ENCODE results near the gene KMT2C.

Gene KMT2C

DNA sequence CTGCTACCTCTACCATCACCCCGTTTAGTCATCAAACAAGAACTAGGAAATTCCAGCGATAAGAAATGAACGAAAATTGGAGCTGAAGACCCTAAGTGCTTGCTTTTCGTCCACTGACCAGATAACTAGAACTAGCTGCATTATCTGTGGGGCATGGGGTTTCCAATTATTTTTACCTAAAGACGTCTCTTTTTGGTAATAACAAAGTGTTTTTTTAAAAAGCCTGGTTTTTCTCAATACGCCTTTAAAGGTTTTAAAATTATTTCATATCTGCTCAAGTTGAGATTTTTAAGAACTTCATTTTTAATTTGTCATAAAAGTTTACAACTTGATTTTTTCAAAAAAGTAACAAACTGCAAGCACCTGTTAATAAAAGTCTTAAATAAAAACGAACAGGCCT lies 306.1 kb downstream of the KMT2C start:
- H3K4me3 ChIP-seq (ENCODE audit: insufficient read depth in 1 of 2, low read depth in 1 of 2, low read length in 2 of 2): no peak overlapping the region
- no peak overlapping the region for H3K4ac ChIP-seq (ENCODE audit: low read depth in 1 of 2, low read length in 2 of 2)
- no peak overlapping the region for H2AK5ac ChIP-seq (ENCODE audit: low read length, severe bottlenecking)
- H4K91ac ChIP-seq (ENCODE audit: low read length): no peak overlapping the region
- no peak overlapping the region for H3K9ac ChIP-seq (ENCODE audit: low read length)
- H2BK12ac ChIP-seq (ENCODE audit: low read length in 2 of 2): no peak overlapping the region
- peaks cover 62 to 96% of the 10 kb centered on the region in 2 experiments for H3K36me3 ChIP-seq (ENCODE audit: control insufficient read depth in 1 of 2, insufficient read depth in 2 of 2, low read depth in 1 of 2, low read length in 2 of 2)
- H3K79me1 ChIP-seq (replicated peaks; ENCODE audit: low read length, poor library complexity, severe bottlenecking): peaks cover 27% of the 10 kb centered on the region
- peaks cover 10% of the 10 kb centered on the region for H3K9me3 ChIP-seq (ENCODE audit: control insufficient read depth, low read length)
- H3K18ac ChIP-seq (ENCODE audit: low read depth in 1 of 2, low read length in 2 of 2): no peak overlapping the region
- no peak overlapping the region for H2BK5ac ChIP-seq (ENCODE audit: low read depth, low read length, poor library complexity, severe bottlenecking)
- no peak overlapping the region for H2BK15ac ChIP-seq (ENCODE audit: low read depth, poor library complexity, severe bottlenecking)
- no peak overlapping the region for H3K4me2 ChIP-seq (ENCODE audit: low read length, poor library complexity, severe bottlenecking)
- no peak for DNase-seq
- H3K23ac ChIP-seq (ENCODE audit: low read length in 2 of 2): no peak overlapping the region
- no peak overlapping the region for H2BK120ac ChIP-seq (ENCODE audit: low read depth, low read length)
- H3K27me3 ChIP-seq (ENCODE audit: control insufficient read depth in 1 of 2, insufficient read depth in 1 of 2, low read length in 2 of 2): no peaks in the 10 kb centered on the region
- no peak overlapping the region for H3K27ac ChIP-seq (ENCODE audit: low read length, poor library complexity, severe bottlenecking)
- no peak overlapping the region for H4K8ac ChIP-seq (ENCODE audit: low read length)
- no peak overlapping the region for H2AFZ ChIP-seq (ENCODE audit: low read depth, low read length)
- 97% methylated on average over 5 of the region's 7 CpGs for WGBS
- H3K4me1 ChIP-seq (ENCODE audit: control insufficient read depth, insufficient read depth, low read depth, low read length): peaks cover 2% of the 10 kb centered on the region
- H3K14ac ChIP-seq (ENCODE audit: low read length in 2 of 2): no peak overlapping the region

DNA sequence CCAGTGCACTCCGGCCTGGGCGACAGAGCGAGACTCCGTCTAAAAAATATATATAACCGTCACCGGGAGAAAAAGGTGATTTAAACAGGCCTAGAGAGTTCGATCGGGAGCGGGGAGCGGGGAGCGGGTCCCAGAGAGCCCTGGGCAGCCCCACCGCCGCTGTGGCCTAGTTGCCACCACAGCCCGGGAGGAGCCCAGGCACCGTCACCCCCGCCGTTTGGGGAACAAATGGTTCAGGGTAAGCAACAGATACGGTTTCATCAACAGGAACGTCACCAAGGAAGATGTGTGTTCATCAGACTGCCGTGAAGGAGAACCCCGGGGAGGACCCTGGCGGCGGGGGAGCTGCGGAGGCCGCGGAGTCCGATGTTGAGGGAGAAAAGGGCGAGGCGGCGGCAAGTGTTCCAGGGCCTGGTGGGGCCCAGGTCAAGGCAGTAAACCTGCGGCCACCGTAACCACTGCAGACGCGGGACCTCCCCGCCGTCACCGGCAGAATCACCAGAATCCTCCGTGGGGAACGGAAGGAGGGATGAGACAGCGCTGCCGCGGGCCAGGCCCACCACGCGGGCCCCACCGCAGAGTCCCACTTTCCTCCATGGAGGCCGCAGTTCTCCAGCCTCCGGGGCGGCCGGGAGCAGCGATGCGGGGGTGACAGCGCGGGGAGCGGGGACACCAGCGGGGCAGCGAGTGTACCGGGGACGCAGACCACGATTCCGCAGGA lies 306.9 kb downstream of the KMT2C start:
- DNase-seq: no peak
- WGBS: 98% methylated on average over 55 of the region's 60 CpGs
- no peak overlapping the region for H3K9ac ChIP-seq (ENCODE audit: low read length)

DNA sequence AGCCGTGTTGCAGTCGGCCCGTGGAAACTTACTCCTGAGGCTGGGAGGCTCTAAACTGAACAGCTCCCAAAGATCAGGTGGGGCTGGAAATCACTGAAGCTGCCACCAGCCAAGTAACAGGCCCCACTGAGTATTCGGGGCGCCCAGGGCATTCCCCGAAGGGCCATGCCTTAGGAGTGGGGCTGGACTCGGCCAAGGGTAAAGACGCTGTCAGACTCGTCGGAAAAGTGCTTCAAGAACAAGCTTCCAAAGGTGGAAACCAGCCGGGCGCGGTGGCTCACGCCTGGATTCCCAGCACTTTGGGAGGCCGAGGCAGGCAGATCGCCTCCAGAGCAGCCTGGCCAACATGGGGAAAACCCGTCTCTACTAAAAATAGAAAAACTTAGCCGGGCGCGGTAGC lies 307.6 kb downstream of the KMT2C start:
- no peak overlapping the region for H3K4ac ChIP-seq (ENCODE audit: low read depth in 1 of 2, low read length in 2 of 2)
- H2AFZ ChIP-seq (ENCODE audit: low read depth, low read length): no peak overlapping the region
- H3K79me1 ChIP-seq (replicated peaks; ENCODE audit: low read length, poor library complexity, severe bottlenecking): peaks cover 30% of the 10 kb centered on the region
- no peak overlapping the region for H2BK120ac ChIP-seq (ENCODE audit: low read depth, low read length)
- WGBS: over 99% methylated on average over 20 of the region's 20 CpGs
- H3K9me3 ChIP-seq (ENCODE audit: control insufficient read depth, low read length): peaks cover 21% of the 10 kb centered on the region
- no peak overlapping the region for H3K14ac ChIP-seq (ENCODE audit: low read length in 2 of 2)
- H2BK5ac ChIP-seq (ENCODE audit: low read depth, low read length, poor library complexity, severe bottlenecking): no peak overlapping the region
- H2AK5ac ChIP-seq (ENCODE audit: low read length, severe bottlenecking): no peak overlapping the region
- H4K8ac ChIP-seq (ENCODE audit: low read length): no peak overlapping the region
- no peak overlapping the region for H3K4me3 ChIP-seq (ENCODE audit: insufficient read depth in 1 of 2, low read depth in 1 of 2, low read length in 2 of 2)
- H3K9ac ChIP-seq (ENCODE audit: low read length): no peak overlapping the region
- no peak overlapping the region for H3K18ac ChIP-seq (ENCODE audit: low read depth in 1 of 2, low read length in 2 of 2)
- no peak overlapping the region for H3K4me2 ChIP-seq (ENCODE audit: low read length, poor library complexity, severe bottlenecking)
- no peak overlapping the region for H2BK15ac ChIP-seq (ENCODE audit: low read depth, poor library complexity, severe bottlenecking)
- H2BK12ac ChIP-seq (ENCODE audit: low read length in 2 of 2): no peak overlapping the region
- no peak overlapping the region for H4K91ac ChIP-seq (ENCODE audit: low read length)
- no peak for DNase-seq
- peaks cover 2% of the 10 kb centered on the region for H3K4me1 ChIP-seq (ENCODE audit: control insufficient read depth, insufficient read depth, low read depth, low read length)
- H3K23ac ChIP-seq (ENCODE audit: low read length in 2 of 2): no peak overlapping the region
- no peaks in the 10 kb centered on the region for H3K27me3 ChIP-seq (ENCODE audit: control insufficient read depth in 1 of 2, insufficient read depth in 1 of 2, low read length in 2 of 2)
- H3K36me3 ChIP-seq (ENCODE audit: control insufficient read depth in 1 of 2, insufficient read depth in 2 of 2, low read depth in 1 of 2, low read length in 2 of 2): peaks cover 56 to 98% of the 10 kb centered on the region in 2 experiments
- no peak overlapping the region for H3K27ac ChIP-seq (ENCODE audit: low read length, poor library complexity, severe bottlenecking)

More for the DNA sequence above, 306.9 kb downstream of the KMT2C start:
- H3K23ac ChIP-seq (ENCODE audit: low read length in 2 of 2): no peak overlapping the region
- H3K9me3 ChIP-seq (ENCODE audit: control insufficient read depth, low read length): peaks cover 18% of the 10 kb centered on the region
- H3K79me1 ChIP-seq (replicated peaks; ENCODE audit: low read length, poor library complexity, severe bottlenecking): peaks cover 27% of the 10 kb centered on the region
- no peak overlapping the region for H2AK5ac ChIP-seq (ENCODE audit: low read length, severe bottlenecking)
- peaks cover 2% of the 10 kb centered on the region for H3K4me1 ChIP-seq (ENCODE audit: control insufficient read depth, insufficient read depth, low read depth, low read length)
- no peak overlapping the region for H2BK120ac ChIP-seq (ENCODE audit: low read depth, low read length)
- no peak overlapping the region for H3K27ac ChIP-seq (ENCODE audit: low read length, poor library complexity, severe bottlenecking)
- H3K18ac ChIP-seq (ENCODE audit: low read depth in 1 of 2, low read length in 2 of 2): no peak overlapping the region
- no peak overlapping the region for H3K4me3 ChIP-seq (ENCODE audit: insufficient read depth in 1 of 2, low read depth in 1 of 2, low read length in 2 of 2)
- H2BK5ac ChIP-seq (ENCODE audit: low read depth, low read length, poor library complexity, severe bottlenecking): no peak overlapping the region
- H3K4ac ChIP-seq (ENCODE audit: low read depth in 1 of 2, low read length in 2 of 2): no peak overlapping the region
- H2AFZ ChIP-seq (ENCODE audit: low read depth, low read length): no peak overlapping the region
- H3K14ac ChIP-seq (ENCODE audit: low read length in 2 of 2): no peak overlapping the region
- H2BK12ac ChIP-seq (ENCODE audit: low read length in 2 of 2): no peak overlapping the region
- no peak overlapping the region for H2BK15ac ChIP-seq (ENCODE audit: low read depth, poor library complexity, severe bottlenecking)
- peaks cover 63 to 97% of the 10 kb centered on the region in 2 experiments for H3K36me3 ChIP-seq (ENCODE audit: control insufficient read depth in 1 of 2, insufficient read depth in 2 of 2, low read depth in 1 of 2, low read length in 2 of 2)
- no peak overlapping the region for H4K8ac ChIP-seq (ENCODE audit: low read length)
- no peak overlapping the region for H3K4me2 ChIP-seq (ENCODE audit: low read length, poor library complexity, severe bottlenecking)
- no peaks in the 10 kb centered on the region for H3K27me3 ChIP-seq (ENCODE audit: control insufficient read depth in 1 of 2, insufficient read depth in 1 of 2, low read length in 2 of 2)
- no peak overlapping the region for H4K91ac ChIP-seq (ENCODE audit: low read length)

DNA sequence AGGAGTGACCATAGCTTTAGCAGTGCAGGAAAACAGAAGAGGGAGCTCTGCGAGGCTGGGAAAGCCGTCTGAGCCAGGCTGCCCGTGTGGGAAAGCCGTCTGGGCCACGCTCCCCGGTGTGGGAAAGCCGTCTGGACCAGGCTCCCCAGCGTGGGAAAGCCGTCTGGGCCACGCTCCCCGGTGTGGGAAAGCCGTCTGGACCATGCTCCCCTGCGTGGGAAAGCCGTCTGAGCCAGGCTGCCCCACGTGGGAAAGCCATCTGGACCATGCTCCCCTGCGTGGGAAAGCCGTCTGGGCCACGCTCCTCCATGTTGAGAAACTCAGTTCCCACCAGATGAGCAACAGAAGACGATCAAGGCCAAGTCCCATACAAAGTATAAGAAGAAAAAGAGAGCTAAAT lies 308.6 kb downstream of the KMT2C start:
- Histone ChIP-seq H2AFZ (ENCODE audit: low read depth, low read length) (no peak overlapping the region), H3K36me3 (ENCODE audit: control insufficient read depth in 1 of 2, insufficient read depth in 2 of 2, low read depth in 1 of 2, low read length in 2 of 2) (peaks cover 53 to 98% of the 10 kb centered on the region in 2 experiments), H3K14ac (ENCODE audit: low read length in 2 of 2) (no peak overlapping the region), H3K4me1 (ENCODE audit: control insufficient read depth, insufficient read depth, low read depth, low read length) (peaks cover 2% of the 10 kb centered on the region), H3K4ac (ENCODE audit: low read depth in 1 of 2, low read length in 2 of 2) (no peak overlapping the region), H3K23ac (ENCODE audit: low read length in 2 of 2) (no peak overlapping the region), H3K4me3 (ENCODE audit: insufficient read depth in 1 of 2, low read depth in 1 of 2, low read length in 2 of 2) (no peak overlapping the region), H3K27ac (ENCODE audit: low read length, poor library complexity, severe bottlenecking) (no peak overlapping the region), H2BK12ac (ENCODE audit: low read length in 2 of 2) (no peak overlapping the region), H2BK5ac (ENCODE audit: low read depth, low read length, poor library complexity, severe bottlenecking) (no peak overlapping the region), H4K91ac (ENCODE audit: low read length) (no peak overlapping the region), H2AK5ac (ENCODE audit: low read length, severe bottlenecking) (no peak overlapping the region), H3K9me3 (ENCODE audit: control insufficient read depth, low read length) (peaks cover 26% of the 10 kb centered on the region), H3K18ac (ENCODE audit: low read depth in 1 of 2, low read length in 2 of 2) (no peak overlapping the region), H2BK15ac (ENCODE audit: low read depth, poor library complexity, severe bottlenecking) (no peak overlapping the region), H4K8ac (ENCODE audit: low read length) (no peak overlapping the region), H3K4me2 (ENCODE audit: low read length, poor library complexity, severe bottlenecking) (no peak overlapping the region), H2BK120ac (ENCODE audit: low read depth, low read length) (no peak overlapping the region), H3K9ac (ENCODE audit: low read length) (no peak overlapping the region), H3K27me3 (ENCODE audit: control insufficient read depth in 1 of 2, insufficient read depth in 1 of 2, low read length in 2 of 2) (no peaks in the 10 kb centered on the region), H3K79me1 (replicated peaks; ENCODE audit: low read length, poor library complexity, severe bottlenecking) (peaks cover 30% of the 10 kb centered on the region)
- DNase-seq: no peak
- WGBS: 98% methylated on average over 18 of the region's 19 CpGs

All from mesenchymal stem cell (in vitro differentiated cells and primary cell).